ENCODE measurements around the gene FLAD1.

- TF ChIP-seq, protein P1, sequence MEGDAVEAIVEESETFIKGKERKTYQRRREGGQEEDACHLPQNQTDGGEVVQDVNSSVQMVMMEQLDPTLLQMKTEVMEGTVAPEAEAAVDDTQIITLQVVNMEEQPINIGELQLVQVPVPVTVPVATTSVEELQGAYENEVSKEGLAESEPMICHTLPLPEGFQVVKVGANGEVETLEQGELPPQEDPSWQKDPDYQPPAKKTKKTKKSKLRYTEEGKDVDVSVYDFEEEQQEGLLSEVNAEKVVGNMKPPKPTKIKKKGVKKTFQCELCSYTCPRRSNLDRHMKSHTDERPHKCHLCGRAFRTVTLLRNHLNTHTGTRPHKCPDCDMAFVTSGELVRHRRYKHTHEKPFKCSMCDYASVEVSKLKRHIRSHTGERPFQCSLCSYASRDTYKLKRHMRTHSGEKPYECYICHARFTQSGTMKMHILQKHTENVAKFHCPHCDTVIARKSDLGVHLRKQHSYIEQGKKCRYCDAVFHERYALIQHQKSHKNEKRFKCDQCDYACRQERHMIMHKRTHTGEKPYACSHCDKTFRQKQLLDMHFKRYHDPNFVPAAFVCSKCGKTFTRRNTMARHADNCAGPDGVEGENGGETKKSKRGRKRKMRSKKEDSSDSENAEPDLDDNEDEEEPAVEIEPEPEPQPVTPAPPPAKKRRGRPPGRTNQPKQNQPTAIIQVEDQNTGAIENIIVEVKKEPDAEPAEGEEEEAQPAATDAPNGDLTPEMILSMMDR (IDR thresholded peaks at IDR 0.05): peak in 1 of 4 experiments; percentile 42
- TF ChIP-seq POLR2A (IDR thresholded peaks at IDR 0.05): peak; percentile 86
- TF ChIP-seq POLR2AphosphoS5 (IDR thresholded peaks at IDR 0.05): peak; percentile 94
Measured at GRCh38 chr1:155000726-155001424, 17.7 kb downstream of the FLAD1 start.
